Measurements from ENCODE around the gene NLRP9. TPM values are rescaled to one million over a fixed set of nuclear protein-coding genes. Genes with fewer than 3 reads are reported as not detected.

The NLRP9 gene
- total RNA-seq, 4 donors from 2014 or later, result 0.28 TPM; not detected in 3

DNA sequence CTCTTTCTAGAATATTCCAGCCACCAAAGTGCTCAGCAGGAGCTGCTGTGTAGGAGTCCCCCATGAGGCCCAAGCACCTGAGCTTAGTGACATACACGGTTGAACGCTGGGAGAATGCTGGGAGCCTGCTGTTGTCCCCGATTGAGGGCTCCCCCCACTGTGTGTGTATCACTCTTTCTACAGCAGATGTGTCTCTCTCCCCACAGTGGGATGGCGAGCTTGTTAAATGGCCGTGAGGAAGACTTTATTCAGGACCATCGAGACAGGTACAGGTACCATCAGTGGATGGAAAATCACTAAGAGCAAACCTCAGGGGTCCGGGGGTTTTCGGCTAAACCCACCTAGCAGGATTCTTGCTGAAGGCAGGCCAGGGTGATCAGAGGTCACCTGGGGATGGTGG is 40.5 kb downstream of the NLRP9 start:
- Histone ChIP-seq H3K9me3 (no peaks in the 10 kb centered on the region), H3K27ac (no peak overlapping the region), H3K4me3 (no peak overlapping the region), H3K27me3 (no peaks in the 10 kb centered on the region), H3K4me1 (no peaks in the 10 kb centered on the region), H3K36me3 (no peaks in the 10 kb centered on the region)
- no peak for DNase-seq
- intact Hi-C loops (cut with DNase I; ENCODE audit: low total_unique reads), result no loop called here
- TF ChIP-seq, protein P1, sequence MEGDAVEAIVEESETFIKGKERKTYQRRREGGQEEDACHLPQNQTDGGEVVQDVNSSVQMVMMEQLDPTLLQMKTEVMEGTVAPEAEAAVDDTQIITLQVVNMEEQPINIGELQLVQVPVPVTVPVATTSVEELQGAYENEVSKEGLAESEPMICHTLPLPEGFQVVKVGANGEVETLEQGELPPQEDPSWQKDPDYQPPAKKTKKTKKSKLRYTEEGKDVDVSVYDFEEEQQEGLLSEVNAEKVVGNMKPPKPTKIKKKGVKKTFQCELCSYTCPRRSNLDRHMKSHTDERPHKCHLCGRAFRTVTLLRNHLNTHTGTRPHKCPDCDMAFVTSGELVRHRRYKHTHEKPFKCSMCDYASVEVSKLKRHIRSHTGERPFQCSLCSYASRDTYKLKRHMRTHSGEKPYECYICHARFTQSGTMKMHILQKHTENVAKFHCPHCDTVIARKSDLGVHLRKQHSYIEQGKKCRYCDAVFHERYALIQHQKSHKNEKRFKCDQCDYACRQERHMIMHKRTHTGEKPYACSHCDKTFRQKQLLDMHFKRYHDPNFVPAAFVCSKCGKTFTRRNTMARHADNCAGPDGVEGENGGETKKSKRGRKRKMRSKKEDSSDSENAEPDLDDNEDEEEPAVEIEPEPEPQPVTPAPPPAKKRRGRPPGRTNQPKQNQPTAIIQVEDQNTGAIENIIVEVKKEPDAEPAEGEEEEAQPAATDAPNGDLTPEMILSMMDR (IDR thresholded peaks at IDR 0.05), result no peak
- no peak for TF ChIP-seq POLR2A (IDR thresholded peaks at IDR 0.05)

DNA sequence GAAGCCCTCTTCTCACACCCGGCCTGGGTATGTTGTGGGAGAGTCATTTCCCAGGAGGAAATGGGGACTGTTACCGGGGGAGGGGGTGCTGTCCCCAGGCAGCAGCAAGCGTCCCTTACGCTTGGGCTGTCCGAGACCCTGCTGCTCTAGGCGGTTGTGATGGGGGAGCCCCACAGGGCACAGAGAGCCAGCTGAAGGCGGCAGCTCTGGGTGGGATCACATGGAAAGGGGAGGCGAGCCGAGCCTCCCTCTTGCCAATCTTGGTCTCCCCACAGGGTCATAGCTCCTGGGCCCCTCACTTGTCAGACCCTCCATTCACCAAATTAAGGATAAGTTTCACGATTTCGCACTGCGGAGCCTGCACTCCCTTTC is 41.1 kb downstream of the NLRP9 start:
- Histone ChIP-seq H3K4me1 (no peaks in the 10 kb centered on the region), H3K27ac (no peak overlapping the region), H3K27me3 (no peaks in the 10 kb centered on the region), H3K36me3 (no peaks in the 10 kb centered on the region), H3K4me3 (no peak overlapping the region), H3K9me3 (no peaks in the 10 kb centered on the region)
- no peak for DNase-seq
- intact Hi-C loops (cut with DNase I; ENCODE audit: low total_unique reads), result no loop called here
- TF ChIP-seq, protein P1 (IDR thresholded peaks at IDR 0.05), result no peak
- TF ChIP-seq POLR2A (IDR thresholded peaks at IDR 0.05), result no peak

DNA sequence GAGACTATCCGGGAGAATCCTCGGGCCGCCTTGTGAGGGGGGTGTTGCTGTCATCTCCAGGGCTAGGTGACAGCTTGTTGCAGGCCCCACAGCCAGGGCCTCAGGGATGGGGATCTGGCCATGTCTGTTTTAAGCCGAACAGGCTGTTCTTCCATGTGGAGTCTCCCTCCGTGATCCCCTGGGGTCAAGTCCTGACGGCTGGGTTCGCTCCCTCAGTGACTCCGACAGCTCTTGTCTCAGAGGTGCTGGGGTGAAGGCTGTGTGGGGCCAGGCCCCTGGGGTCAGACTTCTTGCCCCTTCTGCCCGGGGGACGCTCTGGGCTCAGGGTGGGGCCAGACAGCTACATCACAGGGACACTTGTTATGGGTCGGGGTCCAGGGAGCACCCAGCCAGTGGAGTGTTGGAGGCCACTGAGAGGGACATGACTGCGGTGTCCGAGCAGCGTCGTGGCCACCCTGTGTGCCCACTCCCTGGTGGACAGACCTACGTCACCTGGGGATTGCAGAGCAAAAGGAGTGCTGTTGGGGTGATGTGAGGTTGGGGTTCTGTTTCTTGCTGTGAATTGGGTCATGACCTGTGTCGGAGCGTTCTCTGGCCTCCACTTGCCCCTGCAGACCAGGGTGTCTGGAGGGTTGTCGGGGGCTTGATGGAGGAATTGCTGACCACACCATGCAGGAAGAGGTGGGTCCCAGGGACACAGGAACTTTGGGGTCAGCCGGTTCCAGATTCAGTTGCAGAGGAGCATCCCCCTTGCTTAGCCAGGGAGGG is 41.7 kb downstream of the NLRP9 start:
- TF ChIP-seq POLR2A (IDR thresholded peaks at IDR 0.05), result no peak
- TF ChIP-seq, protein P1 (IDR thresholded peaks at IDR 0.05), result no peak
- Histone ChIP-seq H3K4me3 (no peak overlapping the region), H3K36me3 (no peaks in the 10 kb centered on the region), H3K27me3 (no peaks in the 10 kb centered on the region), H3K27ac (no peak overlapping the region), H3K4me1 (no peaks in the 10 kb centered on the region), H3K9me3 (no peaks in the 10 kb centered on the region)
- DNase-seq, result no peak
- intact Hi-C loops (cut with DNase I; ENCODE audit: low total_unique reads), result no loop called here

DNA sequence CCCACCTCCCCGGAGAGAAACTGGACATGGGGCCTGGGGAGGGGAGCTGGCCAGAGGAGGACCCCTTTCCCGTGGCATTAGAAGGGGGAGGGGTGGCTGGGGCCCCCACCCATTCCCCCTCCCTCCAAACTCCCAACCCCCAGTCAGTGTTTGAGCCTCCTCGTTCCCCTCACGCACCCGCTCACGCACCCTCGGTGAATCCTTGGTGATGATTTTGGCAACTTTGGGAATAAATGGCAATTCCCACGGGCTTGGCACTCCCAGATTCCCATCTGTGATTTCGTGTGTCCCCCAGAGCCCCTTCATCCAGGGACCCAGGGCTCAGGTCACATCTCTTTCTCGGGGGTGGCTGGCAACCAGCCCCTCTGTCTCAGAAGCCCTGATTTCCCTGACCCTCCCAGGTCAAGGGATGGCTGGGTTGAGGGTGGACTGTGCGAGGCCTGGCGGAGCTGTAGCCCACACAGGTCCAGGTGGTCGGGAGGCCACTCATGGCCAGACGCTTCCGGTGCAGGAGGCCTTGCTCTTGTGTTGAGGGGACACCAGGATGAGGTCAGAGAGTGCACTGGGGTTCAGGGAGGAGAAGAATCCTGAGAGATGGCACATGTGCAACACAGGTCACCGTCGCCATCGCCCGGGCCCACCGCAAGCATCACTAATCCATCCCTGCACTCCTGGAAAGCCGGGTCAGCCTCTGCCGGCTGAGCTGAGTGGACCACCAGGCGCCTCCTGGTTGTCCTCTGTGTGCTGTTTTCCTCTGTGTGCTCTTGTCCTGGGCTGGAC is 42.5 kb downstream of the NLRP9 start:
- no peaks in the 10 kb centered on the region for H3K4me1 ChIP-seq
- no peaks in the 10 kb centered on the region for H3K36me3 ChIP-seq
- no peak overlapping the region for H3K4me3 ChIP-seq
- no peaks in the 10 kb centered on the region for H3K27me3 ChIP-seq
- no peak for TF ChIP-seq POLR2A (IDR thresholded peaks at IDR 0.05)
- TF ChIP-seq, protein P1 (IDR thresholded peaks at IDR 0.05), result no peak
- intact Hi-C loops (cut with DNase I; ENCODE audit: low total_unique reads), result no loop called here
- H3K9me3 ChIP-seq, result no peaks in the 10 kb centered on the region
- H3K27ac ChIP-seq, result no peak overlapping the region
- no peak for DNase-seq

All from uterus (tissue), 4 donors.